Muscle layer of duodenum (tissue), 2 donors: ENCODE results near the gene TSPYL6.
"Not testable (repeated sequence)": the region's sequence is repeated elsewhere in the genome, so short reads cannot be mapped to it uniquely, and the experiment has no call there.

ENCODE experiments used
- H3K27ac ChIP-seq: one replicate; pipeline ENCODE4 v1.7.0; 2013; ENCODE audit warnings: mild to moderate bottlenecking, low read length
- H3K27me3 ChIP-seq: one replicate; pipeline ENCODE4 v1.7.0; 2013; ENCODE audit warnings: low read depth, mild to moderate bottlenecking, control low read depth, low read length
- H3K36me3 ChIP-seq, 2 donors: one replicate each; pipeline ENCODE4 v1.7.0; 2013; ENCODE audit warnings: low read length in 2 of 2, control low read depth in 1 of 2, mild to moderate bottlenecking in 1 of 2; ENCODE audit not compliant: insufficient read depth in 2 of 2, control insufficient read depth in 1 of 2
- H3K4me1 ChIP-seq, 2 donors: one replicate each; pipeline ENCODE4 v1.7.0; 2013; ENCODE audit warnings: low read length in 2 of 2, mild to moderate bottlenecking in 2 of 2, control low read depth in 1 of 2, moderate library complexity in 1 of 2; ENCODE audit not compliant: insufficient read depth in 2 of 2, control insufficient read depth in 1 of 2
- H3K4me3 ChIP-seq, 2 donors: one replicate each; pipeline ENCODE4 v1.7.0; 2013; ENCODE audit warnings: low read length in 2 of 2, low read depth in 1 of 2, mild to moderate bottlenecking in 1 of 2
- H3K9me3 ChIP-seq, 2 donors: one replicate each; pipeline ENCODE4 v1.7.0; 2013; ENCODE audit warnings: low read length in 2 of 2, control low read depth in 1 of 2, mild to moderate bottlenecking in 1 of 2; ENCODE audit not compliant: control insufficient read depth in 1 of 2
- donor health status: healthy.

Gene TSPYL6

DNA sequence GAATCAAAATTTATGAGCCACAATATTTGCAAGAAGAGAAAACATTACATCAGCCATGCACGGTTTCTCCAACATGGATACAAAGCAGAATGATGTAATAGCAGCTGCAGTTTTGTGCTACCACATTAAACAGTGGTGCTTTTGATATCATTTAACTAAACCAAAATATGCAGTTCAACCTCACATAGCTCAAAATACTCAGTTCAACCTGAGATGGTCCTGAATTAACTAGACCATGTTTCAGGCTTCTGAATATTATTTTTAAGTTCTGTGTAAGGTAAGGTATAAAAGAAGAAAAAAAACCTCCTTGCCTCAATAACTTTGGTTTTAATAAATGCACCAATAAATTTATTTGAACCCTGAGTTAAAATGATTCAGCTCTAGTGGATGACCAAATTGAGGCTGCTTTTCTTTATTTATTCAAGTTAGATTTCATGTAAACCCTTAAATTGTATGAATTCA, 18.8 kb upstream of the TSPYL6 start:
- Histone ChIP-seq H3K27ac (no peak overlapping the region), H3K9me3 (no peaks in the 10 kb centered on the region), H3K4me3 (no peak overlapping the region), H3K27me3 (no peaks in the 10 kb centered on the region), H3K4me1 (no peaks in the 10 kb centered on the region), H3K36me3 (no peaks in the 10 kb centered on the region)

DNA sequence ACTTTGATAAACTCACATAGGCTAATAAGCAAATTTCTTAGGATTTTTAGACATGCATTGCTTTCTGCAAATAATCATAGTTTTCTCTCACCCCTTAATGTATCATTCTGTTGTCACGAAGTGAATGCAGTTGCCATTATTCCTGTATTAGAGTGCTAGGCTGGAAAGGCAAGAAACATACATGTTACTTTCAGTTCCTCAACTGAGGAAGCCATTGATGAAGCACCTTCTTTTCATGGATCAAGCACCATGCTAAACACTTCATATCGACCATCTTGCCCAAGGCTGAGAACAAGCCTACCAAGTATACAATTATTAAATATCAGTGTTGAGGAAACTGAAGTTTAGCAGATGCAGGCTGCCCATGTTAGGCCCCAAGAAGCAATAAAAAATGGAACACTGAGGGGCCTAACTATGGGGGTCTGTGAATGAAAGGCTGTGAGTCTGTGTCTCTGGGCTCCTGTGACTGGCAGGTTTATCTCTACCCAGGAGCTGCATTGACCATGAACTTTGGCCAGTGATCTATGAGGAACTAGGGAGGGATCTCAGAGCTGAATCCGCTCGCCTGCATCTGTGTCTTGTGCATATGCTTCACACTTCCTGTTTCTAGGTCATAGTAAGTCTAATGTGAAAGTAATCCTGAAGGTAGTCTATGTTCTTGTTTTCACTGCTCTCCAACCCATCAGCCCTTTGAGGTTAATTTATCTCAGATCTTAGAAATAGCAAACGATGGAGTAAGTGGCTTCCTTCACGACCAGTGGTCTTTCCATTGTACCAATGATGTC, 16.0 kb upstream of the TSPYL6 start:
- H3K36me3 ChIP-seq: no peaks in the 10 kb centered on the region

DNA sequence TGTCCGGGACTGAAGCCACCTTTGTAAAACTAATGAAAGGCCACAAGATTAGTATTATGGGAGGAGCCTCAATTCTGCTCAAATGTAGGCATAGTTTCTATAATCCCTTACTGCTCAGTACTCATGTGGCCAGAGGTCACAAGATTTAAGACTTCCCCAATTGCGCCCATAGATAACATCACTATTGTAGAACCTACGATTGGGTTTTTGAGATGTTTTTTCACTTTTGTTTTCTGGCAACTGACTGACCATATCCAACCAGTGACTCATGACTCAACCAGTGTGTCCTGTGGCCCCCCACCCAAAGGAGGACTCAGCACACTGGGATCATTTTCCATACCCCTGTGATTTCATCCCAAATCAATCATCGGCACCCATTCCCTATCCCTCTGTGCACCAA, 15.2 kb upstream of the TSPYL6 start:
- H3K4me1 ChIP-seq: no peaks in the 10 kb centered on the region
- no peaks in the 10 kb centered on the region for H3K36me3 ChIP-seq
- H3K4me3 ChIP-seq: no peak overlapping the region
- no peaks in the 10 kb centered on the region for H3K9me3 ChIP-seq
- H3K27me3 ChIP-seq: no peaks in the 10 kb centered on the region
- H3K27ac ChIP-seq: no peak overlapping the region

More for the DNA sequence above, 16.0 kb upstream of the TSPYL6 start:
- Histone ChIP-seq H3K4me1 (no peaks in the 10 kb centered on the region), H3K27me3 (no peaks in the 10 kb centered on the region), H3K4me3 (no peak overlapping the region), H3K27ac (no peak overlapping the region), H3K9me3 (no peaks in the 10 kb centered on the region)

DNA sequence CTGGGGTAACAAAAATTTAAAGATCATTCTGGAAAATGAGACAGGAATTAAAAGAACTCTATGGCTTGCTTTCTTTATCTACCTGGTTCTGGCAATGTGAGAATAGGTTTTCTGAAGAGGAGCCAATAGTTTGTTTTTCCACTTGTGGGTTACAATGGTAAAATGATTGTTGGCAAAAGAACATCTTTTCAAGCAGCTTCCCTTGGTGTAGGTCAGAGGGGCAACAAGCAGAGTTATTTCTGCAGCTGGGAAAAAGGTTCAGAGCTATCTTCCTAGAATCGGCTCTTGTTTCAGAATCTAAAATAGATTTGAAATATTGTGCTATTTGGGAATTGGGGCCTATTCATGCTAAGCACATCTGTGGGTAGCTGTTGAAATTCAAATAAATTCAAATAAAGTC, 11.5 kb upstream of the TSPYL6 start:
- Histone ChIP-seq H3K4me1 (no peaks in the 10 kb centered on the region), H3K36me3 (no peaks in the 10 kb centered on the region), H3K27me3 (no peaks in the 10 kb centered on the region), H3K27ac (no peak overlapping the region), H3K9me3 (no peaks in the 10 kb centered on the region), H3K4me3 (no peak overlapping the region)

DNA sequence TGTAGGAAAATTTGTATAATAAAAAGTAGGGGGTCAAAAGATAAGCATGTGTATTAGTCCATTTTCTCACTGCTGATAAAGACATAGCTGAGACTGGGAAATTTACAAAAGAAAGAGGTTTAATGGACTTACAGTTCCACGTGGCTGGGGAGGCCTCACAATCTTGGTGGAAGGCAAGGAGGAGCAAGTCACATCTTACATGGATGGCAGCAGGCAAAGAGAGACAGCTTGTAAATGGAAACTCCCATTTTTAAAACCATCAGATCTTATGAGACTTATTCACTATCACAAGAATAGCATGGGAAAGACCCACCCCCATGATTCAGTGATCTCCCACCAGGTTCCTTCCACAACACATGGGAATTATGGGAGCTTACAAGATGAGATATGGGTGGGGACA, 9.1 kb upstream of the TSPYL6 start:
- not testable (repeated sequence) for H3K36me3 ChIP-seq

DNA sequence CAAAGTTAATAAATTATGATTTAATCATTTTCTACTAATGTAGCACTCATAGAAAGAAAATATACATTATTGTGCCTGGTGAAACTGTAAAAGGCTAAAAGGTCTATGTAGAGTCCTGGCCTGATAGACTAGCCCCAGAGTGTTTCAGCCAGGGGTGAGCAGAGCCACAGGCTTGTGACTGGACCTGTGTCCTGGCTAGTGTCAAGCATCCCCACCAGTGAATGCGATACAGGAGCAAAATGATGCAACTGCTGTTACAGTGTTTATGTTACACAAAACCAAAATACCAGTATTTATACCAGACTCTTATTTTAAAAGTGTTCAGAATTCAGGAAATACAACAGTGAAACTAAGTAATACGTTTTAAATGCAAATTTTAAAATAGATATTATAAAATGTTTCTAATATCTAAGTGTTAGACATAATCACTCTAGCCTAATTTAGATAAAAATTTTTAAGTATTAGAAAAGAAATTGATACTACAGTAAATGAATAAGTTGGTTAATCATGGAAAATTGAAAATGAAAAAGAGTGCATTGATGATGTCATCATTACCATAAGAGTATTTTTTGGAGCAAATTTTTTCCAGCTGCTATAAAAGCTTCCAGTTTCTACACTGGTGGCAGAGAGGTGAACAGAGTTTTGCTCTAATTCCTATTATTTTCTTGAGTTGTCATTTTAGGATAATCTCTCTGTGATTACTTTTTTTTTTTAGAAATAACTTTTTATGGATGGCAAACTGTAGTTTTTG, 6.2 kb upstream of the TSPYL6 start:
- H3K36me3 ChIP-seq: no peaks in the 10 kb centered on the region
- H3K9me3 ChIP-seq: no peaks in the 10 kb centered on the region
- no peaks in the 10 kb centered on the region for H3K27me3 ChIP-seq
- H3K4me3 ChIP-seq: no peak overlapping the region
- H3K4me1 ChIP-seq: no peaks in the 10 kb centered on the region
- H3K27ac ChIP-seq: no peak overlapping the region

More for the DNA sequence above, 9.1 kb upstream of the TSPYL6 start:
- H3K9me3 ChIP-seq, H3K27me3 ChIP-seq, H3K4me3 ChIP-seq, H3K27ac ChIP-seq, H3K4me1 ChIP-seq: not testable (repeated sequence)

DNA sequence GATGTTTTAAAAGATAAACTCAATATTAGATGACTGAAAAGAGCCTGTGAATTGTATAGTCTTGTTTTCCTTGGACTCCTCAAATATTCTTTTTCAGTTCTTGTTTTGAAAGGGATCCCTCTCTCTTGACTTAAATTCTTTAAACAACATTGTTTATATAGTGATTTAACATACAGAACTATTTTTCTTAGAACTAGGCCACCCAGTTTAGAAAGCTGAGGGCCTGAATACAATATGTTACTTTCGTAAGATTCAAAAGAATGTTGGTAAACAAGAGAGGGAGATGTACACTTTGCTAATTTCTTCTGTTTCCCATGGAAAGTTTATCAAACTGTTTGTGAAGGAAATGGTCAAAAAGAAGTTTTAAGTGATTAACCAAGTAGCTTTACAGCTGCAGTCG, 5.5 kb upstream of the TSPYL6 start:
- H3K9me3 ChIP-seq: no peaks in the 10 kb centered on the region
- H3K27ac ChIP-seq: no peak overlapping the region
- no peak overlapping the region for H3K4me3 ChIP-seq
- no peaks in the 10 kb centered on the region for H3K36me3 ChIP-seq
- H3K4me1 ChIP-seq: no peaks in the 10 kb centered on the region
- H3K27me3 ChIP-seq: no peaks in the 10 kb centered on the region

DNA sequence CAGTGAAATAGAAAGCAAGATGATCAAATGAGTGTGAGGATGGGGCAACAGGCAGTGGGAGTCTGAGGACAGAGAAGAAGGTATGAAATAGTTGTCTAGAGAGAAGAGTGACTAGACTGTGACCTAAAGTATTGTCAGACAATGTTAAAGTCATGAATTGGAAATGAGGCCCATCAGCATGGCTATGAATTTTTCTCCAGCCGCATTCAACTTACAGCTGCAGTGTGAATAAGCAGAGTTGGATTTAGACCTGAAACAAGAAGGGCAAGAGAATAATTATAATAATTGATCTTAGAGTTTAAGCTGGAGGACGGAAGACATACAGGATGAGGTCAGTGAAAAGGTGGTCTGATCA, 4.2 kb upstream of the TSPYL6 start:
- H3K27ac ChIP-seq: no peak overlapping the region
- no peaks in the 10 kb centered on the region for H3K4me1 ChIP-seq
- no peaks in the 10 kb centered on the region for H3K27me3 ChIP-seq
- H3K4me3 ChIP-seq: no peak overlapping the region
- no peaks in the 10 kb centered on the region for H3K36me3 ChIP-seq
- no peaks in the 10 kb centered on the region for H3K9me3 ChIP-seq

DNA sequence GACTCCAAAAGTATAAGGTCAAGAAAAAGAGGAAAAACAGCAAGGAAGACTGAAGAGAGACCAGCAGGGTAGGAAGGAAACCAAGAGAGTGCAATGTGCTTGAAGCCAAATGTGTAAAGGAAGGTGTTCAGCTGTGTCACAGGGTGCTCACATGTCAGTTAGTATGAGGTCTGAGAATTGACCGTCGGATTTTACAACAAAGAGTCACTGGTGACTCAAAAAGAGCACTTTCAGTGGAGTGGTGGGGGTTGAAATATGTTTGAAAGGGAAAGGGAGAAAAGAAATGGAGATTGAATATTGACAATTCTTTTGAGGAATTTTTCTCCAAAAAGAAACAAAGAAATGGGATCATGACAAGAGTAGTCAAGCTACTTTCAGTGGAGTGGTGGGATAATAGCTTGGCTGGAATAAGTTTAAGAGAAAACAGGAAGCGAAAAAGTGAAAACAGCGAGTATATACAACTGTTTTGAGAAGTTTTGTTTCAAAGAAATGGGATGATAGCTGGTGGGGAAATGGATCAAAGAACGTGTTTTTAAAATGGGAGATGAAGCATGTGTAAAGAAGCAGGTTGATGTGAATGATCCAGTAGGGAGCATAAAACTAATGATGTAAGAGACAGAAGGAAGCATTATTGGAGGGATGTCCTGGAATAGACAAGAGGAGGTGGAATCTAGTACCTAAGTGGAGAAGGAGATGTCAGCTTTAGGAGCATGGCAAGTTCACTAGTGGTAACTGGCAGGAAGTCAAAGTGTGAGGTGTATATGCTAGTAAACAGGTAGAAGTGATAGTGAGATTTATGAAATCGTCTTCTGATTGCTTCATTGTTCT, 3.6 kb upstream of the TSPYL6 start:
- H3K4me3 ChIP-seq: no peak overlapping the region
- H3K4me1 ChIP-seq: no peaks in the 10 kb centered on the region
- H3K36me3 ChIP-seq: no peaks in the 10 kb centered on the region
- H3K9me3 ChIP-seq: no peaks in the 10 kb centered on the region
- no peak overlapping the region for H3K27ac ChIP-seq
- H3K27me3 ChIP-seq: no peaks in the 10 kb centered on the region

DNA sequence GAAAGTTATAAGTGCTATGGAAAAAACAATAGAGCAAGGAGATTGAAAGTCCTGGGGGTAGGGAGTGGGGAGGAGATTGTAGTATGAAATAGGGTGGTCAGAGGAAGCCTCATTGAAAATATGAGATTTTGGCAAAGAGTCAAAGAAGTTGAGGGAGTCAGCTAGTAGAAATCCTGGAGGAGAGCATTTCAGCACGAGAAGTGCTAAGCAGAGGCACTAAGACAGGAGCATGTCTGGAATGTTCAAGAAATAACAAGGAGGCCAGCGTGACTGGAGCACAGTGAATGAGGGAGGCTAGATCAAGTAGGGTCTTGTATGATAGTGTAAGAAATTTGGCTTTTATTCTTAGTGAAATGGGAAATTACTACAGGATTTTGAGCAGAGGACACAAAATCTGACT, 2.1 kb upstream of the TSPYL6 start:
- Histone ChIP-seq H3K4me1 (no peaks in the 10 kb centered on the region), H3K27ac (no peak overlapping the region), H3K9me3 (no peaks in the 10 kb centered on the region), H3K4me3 (no peak overlapping the region), H3K27me3 (no peaks in the 10 kb centered on the region), H3K36me3 (no peaks in the 10 kb centered on the region)
